GM19023 (cell line): Measurements from ENCODE around the gene LRBA.
"Not testable (repeated sequence)": the region's sequence is repeated elsewhere in the genome, so short reads cannot be mapped to it uniquely, and the experiment has no call there.

ENCODE experiments used
- ATAC-seq: cut with Tn5 transposase; IDR thresholded peaks from one replicate; pipeline ENCODE4 v1.9.1; 2021; ENCODE audit warnings: mild to moderate bottlenecking, moderate library complexity; ENCODE audit not compliant: unreplicated experiment

The LRBA gene

DNA sequence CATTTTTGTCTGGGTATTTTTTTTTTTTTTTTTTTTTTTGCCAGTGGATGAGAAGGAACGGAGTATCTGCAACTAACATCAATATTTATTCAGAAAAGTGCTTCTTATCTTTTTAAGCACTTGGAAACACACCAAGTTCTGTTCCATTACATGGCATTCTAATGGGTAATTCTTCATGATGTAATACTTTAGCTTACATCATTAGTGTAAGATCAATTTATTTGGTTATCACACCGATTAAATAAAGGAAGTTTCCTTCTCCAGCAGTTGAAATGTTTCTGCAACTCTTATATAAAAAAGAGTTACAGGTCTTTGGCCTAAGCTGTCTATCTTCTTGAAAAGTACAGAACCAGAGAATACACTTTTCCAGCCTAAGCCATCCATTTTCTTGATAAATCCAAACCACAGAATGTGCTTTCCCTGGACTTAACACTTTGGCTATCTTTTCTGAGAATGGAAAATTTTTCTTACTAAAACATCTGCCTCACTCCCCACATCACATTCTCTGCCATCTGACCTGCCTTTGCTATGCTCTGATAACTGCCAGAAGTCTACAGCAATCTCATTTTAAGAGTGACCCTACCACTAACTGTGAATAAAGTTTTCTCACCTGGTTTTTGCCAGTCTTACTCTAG is 625.1 kb downstream of the LRBA start:
- ATAC-seq: no peak

DNA sequence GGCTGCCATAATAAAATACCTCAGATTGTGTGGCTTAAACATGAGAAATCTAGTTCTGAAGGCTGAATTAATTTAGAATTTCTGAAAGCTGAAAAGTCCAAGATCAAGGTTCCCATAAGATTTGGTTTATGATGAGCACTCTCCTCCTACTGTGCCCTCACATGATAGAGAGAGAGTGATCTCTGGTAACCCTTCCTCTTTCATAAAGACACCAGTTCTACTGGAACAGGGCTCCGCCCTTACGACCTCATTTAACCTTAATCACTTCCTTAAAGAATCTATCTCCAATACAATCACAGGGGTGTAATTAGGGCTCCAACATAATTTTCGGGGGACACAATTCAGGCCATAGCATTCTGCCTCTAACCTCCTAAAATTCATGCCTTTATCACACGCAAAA is 627.1 kb downstream of the LRBA start:
- ATAC-seq: no peak

DNA sequence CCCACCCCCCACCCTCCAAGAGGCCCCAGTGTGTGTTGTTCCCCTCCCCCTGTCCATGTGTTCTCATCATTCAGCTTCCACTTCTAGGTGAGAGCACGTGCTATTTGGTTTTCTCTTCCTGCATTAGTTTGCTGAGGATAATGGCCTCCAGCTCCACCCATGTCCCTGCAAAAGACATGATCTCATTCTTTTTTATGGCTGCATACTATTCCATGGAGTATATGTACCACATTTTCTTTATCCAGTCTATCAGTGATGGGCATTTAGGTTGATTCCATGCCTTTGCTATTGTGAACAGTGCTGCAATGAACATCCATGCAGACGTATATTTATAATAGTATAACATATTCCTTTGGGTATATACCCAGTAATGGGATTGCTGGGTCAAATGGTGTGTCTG is 628.7 kb downstream of the LRBA start:
- ATAC-seq: not testable (repeated sequence)

DNA sequence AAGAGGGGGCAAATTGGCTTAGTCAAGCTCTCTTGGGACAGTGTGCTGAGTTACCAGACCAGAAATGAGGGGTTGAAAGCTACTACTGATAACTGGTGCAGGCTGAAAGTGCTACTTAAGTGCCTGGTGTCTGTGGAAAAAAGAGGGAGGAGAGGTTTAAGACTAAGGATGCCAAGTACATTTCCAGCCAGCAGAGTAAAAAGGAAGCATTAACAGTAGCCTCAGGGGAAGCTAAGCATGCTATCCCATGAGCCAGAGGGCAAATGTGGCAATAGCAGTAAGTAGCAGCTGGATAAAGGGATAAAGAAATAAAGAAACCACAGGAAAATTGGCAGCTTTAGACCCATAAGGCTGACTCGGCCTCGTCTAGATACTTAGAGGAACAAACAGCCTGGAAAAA is 629.5 kb downstream of the LRBA start:
- ATAC-seq: no peak

DNA sequence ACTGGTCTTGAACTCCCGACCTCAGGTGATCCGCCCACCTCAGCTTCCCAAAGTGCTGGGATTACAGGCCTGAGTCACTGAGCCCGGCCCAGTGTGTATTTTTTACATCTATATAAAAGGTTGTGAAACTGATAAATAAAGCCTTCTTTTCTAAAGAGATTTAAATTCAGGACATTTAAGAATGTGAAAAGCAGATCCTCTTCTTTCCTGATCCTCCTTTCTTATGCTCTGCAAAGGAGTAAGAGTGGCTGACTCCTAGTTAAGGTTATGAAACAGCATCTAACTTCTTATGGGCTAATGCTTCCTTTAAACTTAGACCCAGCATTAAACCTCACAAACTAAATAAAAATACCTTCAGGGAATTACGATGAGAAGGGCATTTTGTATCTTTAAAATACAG is 630.8 kb downstream of the LRBA start:
- no peak for ATAC-seq

DNA sequence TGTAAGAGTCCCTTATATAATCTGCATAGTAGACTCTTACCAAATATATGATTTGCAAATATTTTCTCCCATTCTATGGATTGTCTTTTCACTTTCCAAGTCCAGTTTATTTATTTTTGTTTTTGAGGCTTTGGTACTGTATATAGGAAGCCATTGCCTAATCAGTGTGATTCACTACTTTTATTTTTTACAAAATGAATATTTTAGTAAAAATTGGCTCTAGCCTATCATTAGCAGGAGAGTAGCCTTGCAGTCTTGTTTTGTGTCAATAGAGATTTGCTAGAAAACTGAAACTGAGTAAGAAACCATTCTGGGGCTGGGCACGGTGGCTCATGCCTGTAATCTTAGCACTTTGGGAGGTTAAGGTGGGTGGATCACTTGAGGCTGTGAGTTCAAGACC is 633.1 kb downstream of the LRBA start:
- ATAC-seq: no peak

DNA sequence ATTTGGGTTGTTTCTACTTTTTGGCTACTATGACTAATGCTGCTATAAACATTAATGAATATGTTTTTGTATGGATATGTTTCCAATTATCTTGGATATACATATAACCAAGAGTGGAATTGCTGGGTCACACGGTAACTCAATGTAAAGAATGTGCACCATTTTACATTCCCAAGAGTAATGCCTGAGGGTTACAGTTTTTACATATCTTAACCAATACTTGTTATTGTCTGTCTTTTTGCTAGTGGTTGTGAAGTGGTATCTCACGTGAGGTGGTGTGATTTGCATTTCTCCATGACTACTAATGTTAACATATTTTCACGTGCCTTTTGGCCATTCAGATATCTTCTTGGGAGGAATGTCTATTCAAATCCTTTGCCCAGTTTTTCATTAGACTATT is 633.5 kb downstream of the LRBA start:
- ATAC-seq: no peak

DNA sequence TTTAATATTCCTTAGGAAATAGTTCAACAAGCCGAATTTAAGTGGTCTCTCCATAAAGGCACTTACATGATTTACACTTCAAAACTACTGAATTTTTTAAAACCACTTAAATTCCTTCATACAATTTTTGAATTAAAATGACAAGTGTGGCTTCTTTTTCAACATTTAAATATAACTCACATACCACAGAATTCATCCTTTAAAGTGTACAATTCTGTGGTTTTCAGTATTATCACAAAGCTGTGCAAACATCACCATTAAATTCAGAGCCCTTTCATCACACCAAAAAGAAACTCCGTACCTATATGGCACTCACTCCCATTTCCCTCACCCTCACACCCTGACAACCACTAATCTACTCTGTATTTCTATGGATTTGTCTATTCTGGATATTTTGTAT is 634.0 kb downstream of the LRBA start:
- ATAC-seq: no peak

DNA sequence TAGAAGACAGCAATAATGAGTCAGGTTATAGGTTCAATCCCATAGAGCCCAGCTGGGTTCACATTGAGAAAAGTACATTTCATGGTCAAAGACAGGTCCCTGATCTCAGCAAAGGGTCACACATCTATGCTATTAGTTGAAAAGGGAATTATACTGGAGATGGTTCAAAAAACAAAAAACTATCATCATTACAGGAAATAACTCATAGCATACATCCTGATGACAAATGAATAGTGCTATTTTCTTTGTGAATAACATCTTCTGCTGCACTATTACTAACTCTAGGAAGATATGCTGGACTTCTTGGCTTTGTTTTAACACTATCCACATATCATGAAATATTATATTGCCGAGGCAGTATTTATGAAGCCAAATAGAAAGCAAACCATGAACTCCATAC is 635.6 kb downstream of the LRBA start:
- no peak for ATAC-seq

DNA sequence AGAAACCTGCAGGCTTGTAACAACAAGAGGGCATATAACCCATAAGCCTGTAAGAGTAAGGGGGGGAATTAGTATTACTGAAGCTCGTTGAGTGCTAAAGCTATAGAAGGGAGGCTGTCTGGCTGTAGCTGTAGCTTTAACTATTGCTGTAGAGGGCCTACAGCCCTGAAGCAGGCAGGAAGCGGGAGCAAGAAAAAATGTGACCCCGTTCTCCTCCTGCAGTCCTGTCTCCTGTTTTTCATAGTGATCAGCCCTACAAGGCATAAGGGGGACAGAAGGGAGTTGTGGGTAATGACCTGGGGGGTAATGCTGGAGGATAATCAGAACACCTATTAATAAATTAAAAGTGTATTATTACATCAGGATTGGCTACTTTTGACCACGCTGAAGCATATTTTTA is 640.1 kb downstream of the LRBA start:
- no peak for ATAC-seq

DNA sequence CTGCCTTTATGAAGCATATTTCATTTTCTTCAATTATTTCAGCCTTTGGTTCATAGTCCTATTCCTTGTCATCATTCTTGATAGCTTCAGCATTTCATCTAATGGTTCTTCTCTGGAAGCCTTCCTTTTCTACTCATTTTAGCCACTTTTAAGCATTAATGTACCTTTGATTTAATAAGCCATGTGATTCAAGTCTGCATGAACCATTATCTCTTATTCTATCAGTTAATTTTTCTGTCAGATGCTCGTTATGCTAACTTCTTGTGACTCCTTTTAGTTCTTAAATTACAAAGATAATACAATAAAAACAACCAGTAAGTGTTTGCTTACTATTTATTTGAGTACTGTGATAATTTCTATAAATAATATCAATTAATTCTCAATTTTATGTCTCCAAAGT is 643.2 kb downstream of the LRBA start:
- no peak for ATAC-seq

DNA sequence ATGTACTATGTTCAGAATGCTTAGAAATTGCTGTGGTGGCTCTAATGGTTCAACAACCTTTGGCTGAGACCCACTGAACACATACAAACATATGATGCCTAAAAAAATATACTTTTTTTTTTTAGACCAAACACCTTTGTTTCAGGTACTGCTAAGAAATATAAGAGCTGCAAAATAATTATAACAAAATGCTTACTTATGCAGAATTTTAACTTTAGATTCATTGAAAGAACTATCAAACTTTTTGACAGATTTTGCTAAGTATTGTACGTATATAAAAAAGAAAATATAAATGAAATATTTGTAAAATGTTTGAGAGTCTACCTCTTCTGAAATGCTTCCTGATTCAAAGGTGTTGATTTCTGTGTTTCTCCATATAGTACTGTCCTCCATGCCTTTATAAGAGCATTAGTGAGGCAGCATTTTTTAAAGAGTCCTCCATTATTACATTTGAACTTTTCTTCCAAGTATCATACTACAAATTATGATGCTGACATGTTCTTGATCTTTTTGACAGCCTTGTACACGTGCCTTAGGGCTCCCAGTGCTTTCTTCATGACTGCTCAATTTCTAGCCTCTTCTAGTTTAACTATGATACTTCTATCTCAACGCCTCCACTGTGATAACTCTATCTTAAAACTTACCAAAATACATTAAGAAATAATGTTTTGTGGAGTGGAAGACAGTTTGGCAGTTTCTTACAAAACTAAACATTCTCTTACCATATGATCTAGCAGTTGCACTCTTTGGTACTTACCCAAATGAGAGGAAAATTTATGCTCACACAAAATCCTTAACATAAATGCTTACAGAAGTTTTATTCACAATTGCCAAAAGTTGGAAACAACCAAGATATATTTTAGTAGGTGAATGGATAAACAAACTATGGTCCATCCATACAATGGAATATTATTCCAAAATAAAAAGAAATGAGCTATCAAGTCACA is 645.4 kb downstream of the LRBA start:
- no peak for ATAC-seq

DNA sequence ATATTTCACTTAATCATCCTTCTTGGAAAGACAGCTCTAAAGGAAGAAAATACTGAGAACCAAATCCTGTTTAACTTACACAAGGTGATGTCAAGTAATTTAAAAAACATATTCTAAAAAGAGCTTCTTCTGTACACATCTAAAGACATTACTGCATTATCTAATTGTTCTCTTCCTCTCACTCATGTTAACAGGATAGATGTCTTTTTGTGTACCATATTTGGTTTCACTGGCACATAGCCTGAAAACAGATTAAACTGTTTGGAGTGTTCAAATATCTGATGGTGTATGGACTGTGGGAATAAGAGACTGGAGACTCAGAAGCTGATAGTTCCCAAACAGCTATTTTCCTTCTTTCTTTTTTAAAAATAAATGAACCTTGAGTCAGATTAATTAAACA is 646.4 kb downstream of the LRBA start:
- ATAC-seq: no peak

DNA sequence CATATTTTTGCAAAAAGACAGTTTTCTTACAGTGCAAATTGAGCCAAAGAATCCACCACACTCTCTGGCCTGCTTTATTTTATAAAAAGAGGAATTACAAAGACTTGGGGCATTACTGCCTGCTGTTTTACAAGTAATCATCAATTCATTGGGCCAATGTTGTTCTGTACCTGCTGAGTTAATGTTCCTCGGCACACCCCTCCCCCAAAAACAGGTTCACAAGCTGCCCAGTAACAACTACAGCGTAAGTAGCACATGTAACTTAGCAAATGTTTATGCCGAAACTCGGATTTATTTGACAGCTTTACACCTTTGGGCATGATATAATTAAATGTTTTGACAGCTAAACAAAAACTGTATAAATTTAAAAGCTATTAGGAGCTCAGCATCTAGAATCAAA is 647.8 kb downstream of the LRBA start:
- ATAC-seq: no peak

DNA sequence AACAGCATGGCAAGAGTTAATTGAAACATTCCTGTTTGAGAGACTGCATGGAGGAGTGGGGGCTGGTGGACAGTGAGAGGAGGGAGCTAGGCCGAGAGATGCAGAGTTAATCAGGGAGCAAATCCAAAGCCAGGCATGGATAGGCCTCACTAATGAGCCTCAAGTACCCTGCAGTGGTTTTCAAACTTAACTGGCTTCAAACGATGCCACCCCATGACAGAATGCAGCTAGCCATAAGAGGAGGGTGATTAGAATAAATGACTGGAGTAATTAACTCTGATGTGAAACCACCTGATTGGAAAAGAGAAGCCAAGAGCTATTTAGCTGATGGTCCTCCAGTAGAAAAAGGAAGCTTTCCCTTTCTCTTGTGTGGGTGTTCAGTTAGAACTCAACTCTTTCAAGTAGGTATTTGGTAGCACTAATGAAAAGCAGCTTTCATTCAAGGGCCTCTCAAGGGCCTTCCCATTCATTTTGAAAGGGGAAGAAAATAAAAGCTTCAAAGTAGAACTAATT is 648.5 kb downstream of the LRBA start:
- peak; percentile 85 for ATAC-seq

DNA sequence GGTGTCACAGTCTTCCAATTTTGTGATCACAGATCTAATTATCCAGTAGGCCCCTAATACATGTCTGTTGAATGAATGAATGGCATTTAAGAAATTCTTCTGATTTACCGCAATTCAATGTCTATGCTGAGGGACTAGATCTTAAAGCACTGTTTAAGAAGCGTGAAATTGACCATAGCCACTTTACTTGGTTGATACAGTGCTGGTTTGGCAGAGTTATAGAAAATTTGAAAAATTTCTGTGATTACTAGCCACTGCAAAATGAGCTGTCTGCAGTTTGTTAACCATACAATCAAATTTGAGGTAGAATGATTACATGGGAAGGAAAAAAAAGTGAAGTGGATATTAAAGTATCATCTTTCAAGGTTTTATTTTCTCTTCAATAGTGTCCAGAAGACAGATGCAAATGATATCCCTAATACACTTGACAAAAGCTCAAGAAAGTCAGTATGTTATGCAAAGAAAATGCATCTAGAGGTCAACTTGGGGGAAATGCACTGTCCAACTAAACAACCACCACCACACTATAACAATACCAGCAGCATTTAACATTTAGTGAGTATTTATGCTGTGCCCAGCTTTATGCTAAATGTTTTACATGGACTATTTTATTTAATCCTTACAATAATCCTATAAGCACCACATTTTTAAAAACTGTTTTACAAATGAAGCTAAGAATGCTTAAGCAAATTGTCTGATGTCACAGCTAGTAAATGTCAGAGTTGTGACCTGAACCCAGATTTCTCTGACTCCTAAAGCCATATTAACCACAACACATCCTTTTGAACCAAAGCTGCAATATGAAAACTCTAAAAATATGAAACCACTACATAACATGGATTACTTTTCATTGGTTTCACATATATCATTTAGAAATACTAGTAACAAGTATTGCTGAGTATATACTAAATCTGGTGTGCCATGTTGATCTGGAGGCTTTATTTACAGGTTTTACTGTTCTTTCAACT is 651.1 kb downstream of the LRBA start:
- ATAC-seq: no peak

DNA sequence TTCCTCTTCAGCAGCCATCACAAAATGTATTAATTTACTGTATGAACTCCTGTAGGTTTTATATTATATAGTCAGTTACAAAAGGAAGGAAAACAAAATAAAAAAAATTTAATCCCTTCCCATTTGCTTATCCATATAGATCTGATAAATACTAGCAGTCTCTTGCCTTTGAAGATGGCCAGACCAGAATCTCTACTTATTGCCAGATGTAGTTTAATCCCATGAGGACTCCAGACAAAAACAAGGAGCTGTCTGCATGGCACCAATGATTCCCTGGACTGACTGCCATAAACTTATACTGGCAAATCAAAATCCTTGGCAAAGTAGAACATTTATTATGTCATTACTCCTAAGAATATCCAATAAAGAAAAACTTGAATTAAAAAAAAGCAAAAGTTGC is 656.4 kb downstream of the LRBA start:
- no peak for ATAC-seq

DNA sequence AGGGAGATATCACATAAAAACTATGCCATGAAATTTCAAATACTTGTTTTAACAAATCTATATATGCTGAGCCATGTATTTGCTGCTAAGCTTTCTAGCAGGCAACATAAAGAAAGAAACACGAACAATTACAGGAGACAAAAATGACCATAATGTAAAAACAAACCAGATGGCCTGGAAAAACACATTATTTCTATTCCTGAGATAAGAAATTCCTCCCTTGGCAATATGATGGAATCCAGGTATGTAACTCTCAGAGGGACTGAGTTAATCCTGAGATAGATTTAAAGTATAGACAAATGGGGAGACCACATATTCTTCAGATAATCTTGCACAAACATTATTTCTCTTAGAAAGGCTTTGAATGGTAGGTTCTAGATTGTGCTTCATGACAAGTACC is 657.3 kb downstream of the LRBA start:
- no peak for ATAC-seq

DNA sequence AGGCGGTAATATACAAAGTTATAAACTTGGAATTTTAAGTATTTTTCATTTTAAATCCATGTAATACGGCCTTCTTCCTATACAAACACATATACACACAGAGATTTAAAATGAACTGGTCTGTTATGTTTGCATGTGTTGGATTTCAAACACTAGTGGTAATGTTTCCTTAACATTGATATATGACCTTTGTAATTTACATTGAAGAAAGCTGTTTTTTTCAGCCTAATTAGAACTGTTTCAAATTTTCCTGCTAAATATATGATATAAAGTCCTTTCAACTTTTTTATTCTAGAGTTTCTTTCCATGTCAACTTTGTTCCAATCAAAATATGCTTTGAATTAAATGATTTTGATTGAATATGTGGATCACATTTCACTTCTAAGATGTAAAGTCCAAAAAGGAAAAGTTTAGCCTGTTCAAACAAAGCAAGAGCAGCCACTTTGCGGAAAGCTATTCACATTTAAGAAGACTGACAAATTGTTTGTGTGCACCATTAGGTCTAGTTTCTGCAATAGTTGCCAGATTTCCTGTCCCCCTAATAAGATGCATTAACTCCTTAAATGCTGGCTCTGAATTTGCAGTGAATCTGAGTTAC is 659.1 kb downstream of the LRBA start:
- no peak for ATAC-seq

DNA sequence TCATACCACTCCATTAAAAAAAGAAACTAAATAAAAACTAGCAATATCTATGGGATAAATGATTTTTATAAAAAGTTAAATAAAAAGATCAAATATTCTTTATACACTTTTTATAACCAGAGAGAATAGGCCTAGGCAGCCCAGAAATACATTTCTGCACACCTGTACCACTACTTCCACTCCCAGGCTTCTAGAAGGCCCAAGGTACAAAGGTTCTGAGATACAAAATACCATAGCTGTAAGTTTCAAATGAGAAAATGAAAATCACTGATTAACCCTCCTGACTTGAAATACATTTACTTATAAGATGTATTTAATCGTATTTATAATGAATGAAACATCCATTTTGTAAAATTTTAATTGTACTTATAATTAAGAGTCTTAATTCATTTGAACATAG is 659.7 kb downstream of the LRBA start:
- no peak for ATAC-seq
